ENCODE data around the gene YOD1. TPM values are rescaled to one million over a fixed set of nuclear protein-coding genes. Genes with fewer than 3 reads are reported as not detected.

YOD1 gene
- polyA plus RNA-seq, 1 donor (not counting 4 experiments of a cell fraction or from before 2014, with no cell fraction given), result 5.2 TPM

DNA sequence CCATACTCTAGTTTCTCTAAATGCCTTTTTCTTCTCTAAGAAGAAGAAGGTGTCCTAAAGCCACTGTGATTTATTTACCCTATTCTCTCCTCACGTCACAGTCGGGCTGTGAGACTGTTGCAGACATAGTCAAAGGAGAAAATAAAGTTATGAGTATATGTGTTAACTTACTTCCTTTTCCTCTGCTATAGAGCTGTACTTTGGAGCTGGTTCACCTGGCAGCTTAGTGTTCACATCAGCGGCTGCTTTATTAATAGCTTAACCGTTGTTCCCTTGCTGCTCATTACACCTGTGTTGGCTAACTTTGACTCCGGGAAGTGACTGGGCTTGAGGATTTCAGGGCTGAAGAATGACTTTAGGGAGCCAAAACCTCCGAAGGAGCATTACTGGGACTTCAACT, 5.7 kb upstream of the YOD1 start:
- H3K79me2 ChIP-seq (ENCODE audit: control insufficient read depth, insufficient read depth, low read length), result no peaks in the 10 kb centered on the region
- H4K20me1 ChIP-seq (ENCODE audit: control insufficient read depth, extremely low read depth, insufficient read depth, low read length), result no peaks in the 10 kb centered on the region
- H3K4me2 ChIP-seq (ENCODE audit: control insufficient read depth, extremely low read depth, insufficient read depth, low read depth, low read length), result no peak overlapping the region
- dilution Hi-C loops (cut with MboI; ENCODE audit: extremely low pct_ligation_motif_present, low sequenced_read_pairs), result no loop called here
- H3K9me1 ChIP-seq (ENCODE audit: control insufficient read depth, extremely low read depth, insufficient read depth, low read length), result no peaks in the 10 kb centered on the region
- peaks cover 18% of the 10 kb centered on the region for H3K4me1 ChIP-seq (ENCODE audit: control insufficient read depth, extremely low read depth, insufficient read depth, low read length)
- no peak overlapping the region for H3K27ac ChIP-seq (ENCODE audit: control insufficient read depth, insufficient read depth, low read length)
- no peak overlapping the region for H2AFZ ChIP-seq (ENCODE audit: control insufficient read depth, low read length)
- H3K27me3 ChIP-seq (ENCODE audit: control insufficient read depth, extremely low read depth, insufficient read depth, low read length), result no peaks in the 10 kb centered on the region
- H3K9ac ChIP-seq (ENCODE audit: control insufficient read depth, extremely low read depth, insufficient read depth, low read length), result no peak overlapping the region
- H3K36me3 ChIP-seq (ENCODE audit: control insufficient read depth in 2 of 2, extremely low read depth in 1 of 2, insufficient read depth in 2 of 2, low read length in 2 of 2), result peaks cover 5 to 8% of the 10 kb centered on the region in 2 experiments
- no peaks in the 10 kb centered on the region for H3K9me3 ChIP-seq (ENCODE audit: control insufficient read depth, low read depth, low read length)
- no peak overlapping the region for H3K4me3 ChIP-seq (ENCODE audit: control insufficient read depth in 2 of 3, extremely low read depth in 1 of 3, insufficient read depth in 2 of 3, low read depth in 1 of 3, low read length in 3 of 3)
- TF ChIP-seq, protein P1, sequence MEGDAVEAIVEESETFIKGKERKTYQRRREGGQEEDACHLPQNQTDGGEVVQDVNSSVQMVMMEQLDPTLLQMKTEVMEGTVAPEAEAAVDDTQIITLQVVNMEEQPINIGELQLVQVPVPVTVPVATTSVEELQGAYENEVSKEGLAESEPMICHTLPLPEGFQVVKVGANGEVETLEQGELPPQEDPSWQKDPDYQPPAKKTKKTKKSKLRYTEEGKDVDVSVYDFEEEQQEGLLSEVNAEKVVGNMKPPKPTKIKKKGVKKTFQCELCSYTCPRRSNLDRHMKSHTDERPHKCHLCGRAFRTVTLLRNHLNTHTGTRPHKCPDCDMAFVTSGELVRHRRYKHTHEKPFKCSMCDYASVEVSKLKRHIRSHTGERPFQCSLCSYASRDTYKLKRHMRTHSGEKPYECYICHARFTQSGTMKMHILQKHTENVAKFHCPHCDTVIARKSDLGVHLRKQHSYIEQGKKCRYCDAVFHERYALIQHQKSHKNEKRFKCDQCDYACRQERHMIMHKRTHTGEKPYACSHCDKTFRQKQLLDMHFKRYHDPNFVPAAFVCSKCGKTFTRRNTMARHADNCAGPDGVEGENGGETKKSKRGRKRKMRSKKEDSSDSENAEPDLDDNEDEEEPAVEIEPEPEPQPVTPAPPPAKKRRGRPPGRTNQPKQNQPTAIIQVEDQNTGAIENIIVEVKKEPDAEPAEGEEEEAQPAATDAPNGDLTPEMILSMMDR (optimal IDR thresholded peaks at IDR 0.05 in 1 of 3, IDR thresholded peaks at IDR 0.05 in 1 of 3, conservative IDR thresholded peaks at IDR 0.05 in 1 of 3; ENCODE audit: extremely low read depth in 1 of 3, insufficient read depth in 2 of 3, low read length in 3 of 3), result no peak
- TF ChIP-seq EZH2 (IDR thresholded peaks at IDR 0.05; ENCODE audit: low read length), result no peak
- no peak for DNase-seq (ENCODE audit: low read depth, low spot score)
- FAIRE-seq, result no peak

DNA sequence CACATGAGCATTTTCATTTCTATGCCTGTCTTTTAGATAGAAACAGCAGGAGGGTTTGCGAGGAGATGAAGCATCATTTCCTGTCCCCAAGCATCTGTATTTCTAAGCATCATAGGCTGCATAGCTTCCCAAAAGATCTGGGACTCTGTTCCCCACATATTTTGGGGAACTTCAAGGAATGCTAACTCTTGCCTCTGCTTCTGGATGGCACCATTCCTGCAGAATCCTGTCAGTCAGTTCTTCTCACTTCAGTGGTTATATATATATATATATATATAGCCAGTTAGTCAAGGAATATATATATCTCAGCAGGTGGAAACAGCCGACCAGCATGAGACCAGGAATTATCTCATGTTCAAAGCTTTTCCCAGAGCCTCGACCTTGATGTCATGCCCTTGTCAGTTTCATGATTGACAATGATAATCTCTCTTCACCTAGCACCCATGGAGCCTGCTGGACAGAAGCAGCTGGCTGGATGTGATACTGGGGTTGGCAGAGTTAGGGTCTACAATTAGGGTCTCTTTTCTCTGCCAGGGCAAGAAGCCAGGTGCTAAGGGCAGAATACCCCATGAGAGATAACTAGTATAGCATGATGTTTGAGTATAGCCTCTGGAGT, 4.5 kb upstream of the YOD1 start:
- Histone ChIP-seq H3K36me3 (ENCODE audit: control insufficient read depth in 2 of 2, extremely low read depth in 1 of 2, insufficient read depth in 2 of 2, low read length in 2 of 2) (peaks cover 2 to 3% of the 10 kb centered on the region in 2 experiments), H3K9me1 (ENCODE audit: control insufficient read depth, extremely low read depth, insufficient read depth, low read length) (no peaks in the 10 kb centered on the region), H3K4me1 (ENCODE audit: control insufficient read depth, extremely low read depth, insufficient read depth, low read length) (peaks cover 26% of the 10 kb centered on the region), H4K20me1 (ENCODE audit: control insufficient read depth, extremely low read depth, insufficient read depth, low read length) (no peaks in the 10 kb centered on the region), H3K4me3 (ENCODE audit: control insufficient read depth in 2 of 3, extremely low read depth in 1 of 3, insufficient read depth in 2 of 3, low read depth in 1 of 3, low read length in 3 of 3) (no peak overlapping the region), H3K4me2 (ENCODE audit: control insufficient read depth, extremely low read depth, insufficient read depth, low read depth, low read length) (no peak overlapping the region), H3K9ac (ENCODE audit: control insufficient read depth, extremely low read depth, insufficient read depth, low read length) (no peak overlapping the region), H3K27me3 (ENCODE audit: control insufficient read depth, extremely low read depth, insufficient read depth, low read length) (no peaks in the 10 kb centered on the region), H3K79me2 (ENCODE audit: control insufficient read depth, insufficient read depth, low read length) (peaks cover 3% of the 10 kb centered on the region), H2AFZ (ENCODE audit: control insufficient read depth, low read length) (no peak overlapping the region), H3K27ac (ENCODE audit: control insufficient read depth, insufficient read depth, low read length) (no peak overlapping the region), H3K9me3 (ENCODE audit: control insufficient read depth, low read depth, low read length) (no peaks in the 10 kb centered on the region)
- dilution Hi-C loops (cut with MboI; ENCODE audit: extremely low pct_ligation_motif_present, low sequenced_read_pairs), result no loop called here
- FAIRE-seq (no peak), DNase-seq (ENCODE audit: low read depth, low spot score) (no peak)
- TF ChIP-seq, protein P1 (optimal IDR thresholded peaks at IDR 0.05 in 1 of 3, IDR thresholded peaks at IDR 0.05 in 1 of 3, conservative IDR thresholded peaks at IDR 0.05 in 1 of 3; ENCODE audit: extremely low read depth in 1 of 3, insufficient read depth in 2 of 3, low read length in 3 of 3), result no peak
- no peak for TF ChIP-seq EZH2 (IDR thresholded peaks at IDR 0.05; ENCODE audit: low read length)

Data from keratinocyte (primary cell).